ENCODE data around the gene TP63. TPM values are rescaled to one million over a fixed set of nuclear protein-coding genes. Genes with fewer than 3 reads are reported as not detected.

Gene TP63
- total and polyA plus RNA-seq, 2 donors (not counting 3 experiments of a cell fraction or from before 2014, with no cell fraction given): not detected

DNA sequence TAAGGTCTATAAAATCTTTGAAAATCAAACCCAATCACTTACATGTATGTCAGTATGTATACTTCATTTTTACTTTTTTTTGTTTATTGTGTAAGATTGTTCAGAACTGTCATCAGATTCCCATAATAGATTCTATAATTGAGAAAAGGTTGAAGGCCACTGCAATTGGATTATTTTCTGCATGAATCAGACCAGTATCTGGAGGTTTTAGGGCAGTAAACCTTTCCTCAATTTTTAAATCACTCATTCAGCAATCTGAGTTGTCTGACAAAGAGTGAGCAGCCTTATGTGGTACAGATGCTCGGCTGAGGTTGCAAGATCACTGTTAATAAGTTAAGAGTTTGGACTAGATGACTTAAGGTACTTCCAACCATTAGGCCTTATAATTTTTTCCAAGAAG is 96.0 kb downstream of the TP63 start:
- Histone ChIP-seq H3K27me3 (ENCODE audit: control insufficient read depth in 2 of 2, insufficient read depth in 2 of 2, low read length in 2 of 2) (no peaks in the 10 kb centered on the region), H3K9ac (replicated peaks; ENCODE audit: extremely low read depth, insufficient read depth, low read length) (no peak overlapping the region), H3K4me3 (replicated peaks in 1 of 3; ENCODE audit: insufficient read depth in 1 of 3, low read depth in 1 of 3, low read length in 3 of 3) (no peak overlapping the region), H2AFZ (ENCODE audit: low read depth, low read length) (no peak overlapping the region), H3K9me3 (replicated peaks; ENCODE audit: control insufficient read depth, insufficient read depth, low read length) (no peaks in the 10 kb centered on the region), H3K27ac (ENCODE audit: insufficient read depth, low read depth, low read length) (no peak overlapping the region), H3K9me1 (replicated peaks; ENCODE audit: control insufficient read depth, extremely low read depth, insufficient read depth, low read length) (no peaks in the 10 kb centered on the region), H3K36me3 (ENCODE audit: control insufficient read depth in 2 of 2, extremely low read depth in 1 of 2, insufficient read depth in 2 of 2, low read length in 2 of 2) (no peaks in the 10 kb centered on the region), H4K20me1 (replicated peaks; ENCODE audit: control insufficient read depth, extremely low read depth, insufficient read depth, low read length) (no peaks in the 10 kb centered on the region), H3K4me1 (ENCODE audit: control insufficient read depth, extremely low read depth, insufficient read depth, low read length) (no peaks in the 10 kb centered on the region), H3K4me2 (ENCODE audit: insufficient read depth, low read length) (no peak overlapping the region), H3K79me2 (ENCODE audit: control insufficient read depth, insufficient read depth, low read length) (no peaks in the 10 kb centered on the region)
- TF ChIP-seq, protein P1, sequence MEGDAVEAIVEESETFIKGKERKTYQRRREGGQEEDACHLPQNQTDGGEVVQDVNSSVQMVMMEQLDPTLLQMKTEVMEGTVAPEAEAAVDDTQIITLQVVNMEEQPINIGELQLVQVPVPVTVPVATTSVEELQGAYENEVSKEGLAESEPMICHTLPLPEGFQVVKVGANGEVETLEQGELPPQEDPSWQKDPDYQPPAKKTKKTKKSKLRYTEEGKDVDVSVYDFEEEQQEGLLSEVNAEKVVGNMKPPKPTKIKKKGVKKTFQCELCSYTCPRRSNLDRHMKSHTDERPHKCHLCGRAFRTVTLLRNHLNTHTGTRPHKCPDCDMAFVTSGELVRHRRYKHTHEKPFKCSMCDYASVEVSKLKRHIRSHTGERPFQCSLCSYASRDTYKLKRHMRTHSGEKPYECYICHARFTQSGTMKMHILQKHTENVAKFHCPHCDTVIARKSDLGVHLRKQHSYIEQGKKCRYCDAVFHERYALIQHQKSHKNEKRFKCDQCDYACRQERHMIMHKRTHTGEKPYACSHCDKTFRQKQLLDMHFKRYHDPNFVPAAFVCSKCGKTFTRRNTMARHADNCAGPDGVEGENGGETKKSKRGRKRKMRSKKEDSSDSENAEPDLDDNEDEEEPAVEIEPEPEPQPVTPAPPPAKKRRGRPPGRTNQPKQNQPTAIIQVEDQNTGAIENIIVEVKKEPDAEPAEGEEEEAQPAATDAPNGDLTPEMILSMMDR (IDR thresholded peaks at IDR 0.05; ENCODE audit: extremely low read depth in 1 of 2, insufficient read depth in 1 of 2, low read depth in 1 of 2, low read length in 2 of 2): no peak
- TF ChIP-seq FOS (IDR thresholded peaks at IDR 0.05; ENCODE audit: borderline replicate concordance, insufficient read depth, low read length): no peak
- FAIRE-seq: no peak
- no peak for DNase-seq (ENCODE audit: low read depth, low spot score)
- dilution Hi-C loops (cut with MboI; ENCODE audit: extremely low pct_ligation_motif_present, low sequenced_read_pairs): no loop called here
- POLR2A ChIA-PET: no interaction called here
- CTCF ChIA-PET: no interaction called here
- no TSS peak for BruUV-seq (replicated peaks)
- intact Hi-C loops (cut with micrococcal nuclease): no loop called here

DNA sequence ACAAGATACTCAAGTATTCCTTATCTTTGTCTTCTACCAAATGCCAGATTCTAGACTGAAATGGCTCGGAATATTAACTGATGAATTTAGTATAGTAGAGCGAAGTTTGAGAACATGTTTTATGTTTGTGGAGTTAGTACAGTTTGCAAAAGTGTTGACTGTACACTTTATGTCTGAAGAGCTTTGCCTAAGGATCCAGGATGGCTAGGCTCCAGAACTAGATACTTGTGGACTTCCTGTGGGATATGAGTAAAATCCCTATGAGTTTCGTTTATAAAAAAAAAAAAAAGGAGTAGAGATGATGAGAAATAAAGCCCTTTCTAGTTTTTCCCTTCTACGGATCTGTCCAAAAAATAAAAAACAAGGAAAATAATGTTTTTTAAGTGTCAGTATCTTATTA is 96.7 kb downstream of the TP63 start:
- ChIA-PET CTCF (no interaction called here), POLR2A (no interaction called here)
- Histone ChIP-seq H2AFZ (ENCODE audit: low read depth, low read length) (no peak overlapping the region), H3K79me2 (ENCODE audit: control insufficient read depth, insufficient read depth, low read length) (no peaks in the 10 kb centered on the region), H3K4me1 (ENCODE audit: control insufficient read depth, extremely low read depth, insufficient read depth, low read length) (no peaks in the 10 kb centered on the region), H3K4me2 (ENCODE audit: insufficient read depth, low read length) (no peak overlapping the region), H3K4me3 (replicated peaks in 1 of 3; ENCODE audit: insufficient read depth in 1 of 3, low read depth in 1 of 3, low read length in 3 of 3) (no peak overlapping the region), H3K36me3 (ENCODE audit: control insufficient read depth in 2 of 2, extremely low read depth in 1 of 2, insufficient read depth in 2 of 2, low read length in 2 of 2) (no peaks in the 10 kb centered on the region), H3K27ac (ENCODE audit: insufficient read depth, low read depth, low read length) (no peak overlapping the region), H3K9me3 (replicated peaks; ENCODE audit: control insufficient read depth, insufficient read depth, low read length) (no peaks in the 10 kb centered on the region), H4K20me1 (replicated peaks; ENCODE audit: control insufficient read depth, extremely low read depth, insufficient read depth, low read length) (no peaks in the 10 kb centered on the region), H3K9ac (replicated peaks; ENCODE audit: extremely low read depth, insufficient read depth, low read length) (no peak overlapping the region), H3K9me1 (replicated peaks; ENCODE audit: control insufficient read depth, extremely low read depth, insufficient read depth, low read length) (no peaks in the 10 kb centered on the region), H3K27me3 (ENCODE audit: control insufficient read depth in 2 of 2, insufficient read depth in 2 of 2, low read length in 2 of 2) (no peaks in the 10 kb centered on the region)
- intact Hi-C loops (cut with micrococcal nuclease): no loop called here
- TF ChIP-seq MYC (IDR thresholded peaks at IDR 0.05; ENCODE audit: low read depth, low read length) (no peak), FOS (IDR thresholded peaks at IDR 0.05; ENCODE audit: borderline replicate concordance, insufficient read depth, low read length) (no peak), EZH2 (IDR thresholded peaks at IDR 0.05; ENCODE audit: borderline replicate concordance, low read depth, low read length, severe bottlenecking) (no peak), JUN (IDR thresholded peaks at IDR 0.05; ENCODE audit: borderline replicate concordance, insufficient read depth, insufficient read length, low read depth) (no peak), POLR2A (IDR thresholded peaks at IDR 0.05; ENCODE audit: low read depth, low read length) (no peak), POLR2AphosphoS5 (IDR thresholded peaks at IDR 0.05; ENCODE audit: insufficient read depth, low read depth, low read length) (no peak), GATA2 (IDR thresholded peaks at IDR 0.05; ENCODE audit: insufficient read depth, insufficient read length, low read depth, low read length) (no peak)
- TF ChIP-seq, protein P1 (IDR thresholded peaks at IDR 0.05; ENCODE audit: extremely low read depth in 1 of 2, insufficient read depth in 1 of 2, low read depth in 1 of 2, low read length in 2 of 2): no peak
- TF ChIP-seq, protein P2, sequence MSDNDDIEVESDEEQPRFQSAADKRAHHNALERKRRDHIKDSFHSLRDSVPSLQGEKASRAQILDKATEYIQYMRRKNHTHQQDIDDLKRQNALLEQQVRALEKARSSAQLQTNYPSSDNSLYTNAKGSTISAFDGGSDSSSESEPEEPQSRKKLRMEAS (IDR thresholded peaks at IDR 0.05; ENCODE audit: insufficient read depth, insufficient read length): no peak
- FAIRE-seq: no peak
- dilution Hi-C loops (cut with MboI; ENCODE audit: extremely low pct_ligation_motif_present, low sequenced_read_pairs): no loop called here
- DNase-seq (ENCODE audit: low read depth, low spot score): no peak
- BruUV-seq (replicated peaks): no TSS peak

Data from endothelial cell of umbilical vein (primary cell).